NCI-H446 treated with DMSO at 0.1 percent for 48 hours (cell line): Measurements from ENCODE around the gene TP53TG3F.
"Not testable (repeated sequence)": the region's sequence is repeated elsewhere in the genome, so short reads cannot be mapped to it uniquely, and the experiment has no call there.

Experiments used
- DNase-seq: peaks from one replicate; lab custom pipeline; 2025; lab: John Stamatoyannopoulos, UW

The TP53TG3F gene, protein sequence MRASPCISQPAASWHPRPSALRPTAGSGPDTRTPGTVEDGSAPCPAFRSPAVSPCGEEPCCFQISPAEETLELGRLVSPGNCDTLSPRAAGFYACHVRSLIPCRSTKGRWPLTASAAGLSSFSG

DNA sequence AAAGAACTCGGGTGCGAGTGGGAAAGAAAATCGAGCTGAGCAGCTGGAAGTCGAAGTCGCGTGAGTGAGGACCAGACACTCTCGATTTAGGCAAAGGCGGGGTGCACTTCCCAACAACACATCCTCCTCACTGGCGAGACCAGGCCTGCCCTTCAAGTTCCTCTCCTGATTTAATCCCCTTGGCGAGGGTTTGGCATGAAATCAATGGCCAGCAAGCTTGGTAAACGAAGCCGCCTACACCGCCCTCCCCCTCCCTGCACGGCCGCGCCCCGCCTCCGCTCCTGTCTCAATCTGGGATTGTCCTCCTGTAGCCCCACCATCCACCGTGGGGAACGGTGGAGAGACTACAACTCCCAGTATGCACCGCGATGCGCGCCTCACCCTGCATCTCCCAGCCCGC is at the start of gene TP53TG3F:
Gene TP53TG3F (plus strand): TSS at position 301 of the 400 bp plus-strand sequence. CDS start 68 bp downstream, at position 369.
- not testable (repeated sequence) for DNase-seq

GRCh38 chr16:33491611-33492010 is 32.2 kb downstream of the TP53TG3F start:
- not testable (repeated sequence) for DNase-seq

DNA sequence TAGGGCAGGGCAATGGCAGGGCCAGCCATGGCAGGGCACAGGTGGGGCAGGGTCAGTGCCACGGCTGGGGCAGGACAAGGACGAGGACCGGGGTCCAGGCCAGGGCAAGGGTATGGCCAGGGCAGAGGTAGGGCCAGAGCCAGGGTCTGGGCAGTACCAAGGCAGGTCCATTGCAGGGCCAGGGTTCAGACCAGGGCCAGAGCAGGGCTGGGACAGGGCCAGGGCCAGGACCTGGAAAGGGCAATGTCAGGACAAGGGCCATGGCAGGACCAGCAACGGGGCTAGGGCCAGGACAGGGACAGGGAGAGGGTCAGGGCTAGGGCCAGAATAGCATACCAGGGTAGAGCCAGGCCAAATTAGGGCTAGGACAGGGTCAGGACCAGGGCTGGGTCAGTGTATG is 47.8 kb downstream of the TP53TG3F start:
- DNase-seq: not testable (repeated sequence)

- not testable (repeated sequence) for DNase-seq
Observed at GRCh38 chr16:33509070-33509469, 49.7 kb downstream of the TP53TG3F start.

DNA sequence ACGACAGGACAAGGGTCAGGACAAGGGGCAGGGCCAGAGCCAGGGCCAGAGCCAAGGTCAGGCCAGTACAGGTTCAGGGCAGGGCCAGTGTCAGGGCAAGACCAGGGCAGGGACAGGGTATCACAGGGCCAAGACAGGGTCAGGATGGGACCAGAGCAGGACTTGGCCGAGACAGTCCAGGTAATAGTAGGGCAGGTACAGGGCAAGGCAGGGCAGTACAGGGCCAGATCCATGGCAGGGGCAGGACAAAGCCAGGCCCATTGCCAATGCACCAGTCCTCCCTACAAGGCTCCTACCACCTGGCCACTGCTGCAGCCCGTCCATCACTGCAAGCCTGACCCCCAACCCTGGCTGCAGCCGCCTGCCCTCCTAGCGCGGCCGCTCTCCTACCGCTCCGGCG is 50.5 kb downstream of the TP53TG3F start:
- not testable (repeated sequence) for DNase-seq
